Body of pancreas (tissue), 4 donors: ENCODE data around the gene RAD9B.

Experiments used
- CTCF ChIP-seq, 7 experiments: fragments of 450-650 bp in 4 of 7; fragments of 200-600 bp in 3 of 7; sonication (generic) in 3 of 7; IDR thresholded peaks; one replicate each; pipeline ENCODE4 v1.5.1; 2016 to 2019; ENCODE audit warnings: antibody characterized with exemption in 7 of 7
- POLR2A ChIP-seq, 3 donors: fragments of 450-650 bp; IDR thresholded peaks; one replicate each; pipeline ENCODE4 v1.6.1; 2016; ENCODE audit warnings: antibody characterized with exemption in 3 of 3, mild to moderate bottlenecking in 2 of 3

- TF ChIP-seq POLR2A (IDR thresholded peaks at IDR 0.05) (no peak), CTCF (IDR thresholded peaks at IDR 0.05) (no peak)
Observed at GRCh38 chr12:110501399-110501751, 756 bp upstream of the RAD9B start.
